GM18498 (cell line): Measurements from ENCODE around the gene ASB8.
A peak's percentile ranks its signal among the peaks of the same experiment; 100 is the strongest.
"Not testable (repeated sequence)": the region's sequence is repeated elsewhere in the genome, so short reads cannot be mapped to it uniquely, and the experiment has no call there.

Experiments
- ATAC-seq: cut with Tn5 transposase; IDR thresholded peaks from one replicate; pipeline ENCODE4 v1.9.1; 2021; ENCODE audit warnings: mild to moderate bottlenecking, moderate library complexity; ENCODE audit not compliant: unreplicated experiment

Gene ASB8

DNA sequence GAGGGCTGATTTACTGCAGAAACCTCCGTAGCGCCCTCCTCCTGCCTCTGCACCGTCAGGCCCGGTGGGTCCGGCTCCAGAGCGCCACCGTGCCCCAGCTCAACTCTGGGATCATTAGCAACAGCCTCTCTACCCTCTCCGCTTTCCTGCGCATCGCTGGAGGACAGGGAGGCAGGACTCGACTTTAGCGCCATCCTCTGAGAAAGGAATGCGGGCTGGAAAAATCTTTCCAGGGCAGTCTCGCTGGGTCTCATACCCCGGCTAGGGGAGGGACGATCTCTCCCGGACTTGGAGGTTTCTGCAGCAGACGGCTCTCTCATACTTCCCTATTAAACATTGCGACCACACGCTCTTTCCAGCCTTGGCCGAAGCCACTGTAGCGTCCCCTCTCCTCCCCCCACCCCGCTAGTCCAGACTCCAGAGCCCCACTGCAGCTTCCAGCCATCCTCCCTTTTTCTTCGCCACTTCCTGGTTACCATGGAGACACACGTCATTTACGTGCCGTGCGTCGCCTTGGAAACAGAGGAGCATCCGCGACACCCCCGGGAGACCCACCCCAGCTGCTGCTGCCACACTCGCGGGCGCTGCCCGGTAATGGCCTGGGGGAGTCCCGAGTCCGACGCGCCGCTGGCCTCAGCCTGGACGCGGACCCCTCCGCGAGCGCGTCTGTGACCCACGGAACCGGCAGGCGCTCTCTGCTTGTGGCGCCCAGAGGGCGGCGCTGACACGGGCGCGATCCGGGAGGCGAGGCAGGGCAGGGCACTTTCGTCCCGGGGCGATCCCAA lies 26.0 kb upstream of the ASB8 start, which contains the start of gene CCDC184:
CCDC184 (plus strand) TSS at position 554 of the 785 bp plus-strand sequence. CDS start 479 bp downstream, outside the sequence.
- peak; percentile 81 for ATAC-seq

DNA sequence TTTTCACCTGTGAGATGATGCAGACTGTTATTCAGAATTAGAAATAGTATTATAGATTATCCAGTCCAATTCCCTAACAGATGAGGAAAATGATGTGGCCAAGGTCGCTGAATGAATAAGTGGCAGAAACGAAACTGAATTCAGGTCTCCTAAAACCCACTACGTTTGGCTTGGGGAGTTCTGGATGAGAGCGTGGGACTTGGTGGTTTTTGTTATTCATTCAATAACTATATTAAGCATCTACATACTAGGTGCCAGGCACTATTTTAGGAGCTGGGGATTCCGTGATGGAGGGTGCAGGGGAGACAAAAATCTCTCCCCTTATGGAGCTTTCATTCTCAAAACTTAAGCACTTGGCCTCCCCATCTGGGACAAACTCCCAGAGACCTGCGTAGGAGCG lies 25.3 kb upstream of the ASB8 start:
- ATAC-seq = peak; percentile 3

GRCh38 chr12:48180857-48181495 lies 23.7 kb upstream of the ASB8 start:
- no peak for ATAC-seq

- no peak for ATAC-seq
Observed at GRCh38 chr12:48180424-48180823, 23.1 kb upstream of the ASB8 start.

DNA sequence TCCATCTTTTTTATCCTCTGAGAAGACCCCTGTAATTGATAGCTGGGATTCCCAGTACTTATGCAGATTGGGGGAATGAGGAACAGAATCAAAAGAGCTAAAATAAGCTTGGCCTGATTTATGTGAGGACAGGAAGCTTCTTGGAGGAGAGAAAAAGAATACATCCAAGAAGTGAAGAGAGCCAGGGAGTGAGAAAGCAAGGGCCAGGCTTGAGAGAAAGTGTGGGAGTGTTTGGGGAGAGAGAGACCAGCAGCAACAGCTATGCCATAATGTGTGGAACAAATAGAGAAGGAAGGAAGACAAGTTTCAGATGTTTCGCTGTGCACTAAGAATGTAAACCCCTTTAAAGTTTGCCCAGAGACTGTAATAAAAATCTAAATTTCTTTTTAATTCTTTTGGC lies 22.2 kb upstream of the ASB8 start:
- ATAC-seq = no peak

DNA sequence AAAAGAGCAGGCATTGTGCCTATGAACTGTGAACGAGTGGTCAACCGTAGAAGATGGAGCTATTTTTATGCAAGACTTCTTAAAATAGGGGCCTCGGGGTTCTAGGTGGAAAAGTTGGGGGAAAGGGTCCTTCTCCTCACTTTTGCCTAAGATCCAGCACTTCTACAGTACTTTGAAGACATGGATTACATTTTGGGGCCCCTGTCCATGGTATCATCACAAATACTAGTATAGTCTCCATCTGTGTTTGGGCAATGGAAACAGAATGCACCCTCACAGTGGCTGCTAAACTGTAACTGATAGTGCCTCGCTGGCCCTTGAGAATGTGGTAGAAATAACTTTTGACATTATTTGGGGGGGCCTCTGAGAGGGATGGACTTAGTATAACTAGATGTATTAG lies 20.7 kb upstream of the ASB8 start:
- no peak for ATAC-seq

- ATAC-seq = no peak
Observed at GRCh38 chr12:48176417-48176751, 19.1 kb upstream of the ASB8 start.

DNA sequence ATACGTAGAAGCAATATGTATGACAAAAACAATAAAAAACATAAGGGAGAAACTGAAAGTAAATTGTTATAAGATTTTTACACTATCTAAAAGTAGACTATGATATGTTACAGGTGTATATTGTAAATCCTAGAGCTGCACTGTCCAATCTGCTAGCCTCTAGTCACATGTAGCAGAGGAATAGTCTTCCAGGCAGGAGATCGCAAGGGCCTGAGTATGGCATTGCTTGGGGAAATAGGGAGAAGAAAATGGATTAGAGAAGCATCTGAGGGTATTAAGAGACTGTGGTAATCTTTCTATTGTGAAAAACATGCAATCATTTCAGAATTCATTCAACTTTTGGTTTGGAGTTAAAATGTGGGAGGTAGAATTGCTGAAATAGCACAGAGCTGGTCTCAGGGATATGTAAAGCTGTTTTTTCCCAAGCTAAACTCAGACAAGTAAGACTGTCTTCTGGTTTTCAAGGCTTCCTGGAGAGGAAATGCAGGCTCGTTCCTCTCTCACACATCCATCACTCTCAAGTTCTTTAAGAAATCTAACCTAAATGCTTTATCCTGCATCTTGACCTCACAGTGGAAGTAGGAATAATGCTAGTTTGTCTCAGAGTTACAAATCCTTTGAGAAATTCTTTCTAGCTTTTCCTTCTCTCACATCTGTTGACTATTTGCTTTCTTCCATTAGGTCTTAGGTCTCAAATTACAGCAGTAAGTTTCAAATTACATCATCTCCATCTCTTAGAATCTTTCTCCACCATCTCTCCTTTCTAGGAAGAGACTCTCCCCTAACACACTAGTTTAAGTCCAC lies 18.5 kb upstream of the ASB8 start:
- no peak for ATAC-seq

GRCh38 chr12:48169011-48169410 lies 11.7 kb upstream of the ASB8 start:
- no peak for ATAC-seq

- ATAC-seq = peak; percentile 48
Observed at GRCh38 chr12:48165089-48165981, 8.0 kb upstream of the ASB8 start.

DNA sequence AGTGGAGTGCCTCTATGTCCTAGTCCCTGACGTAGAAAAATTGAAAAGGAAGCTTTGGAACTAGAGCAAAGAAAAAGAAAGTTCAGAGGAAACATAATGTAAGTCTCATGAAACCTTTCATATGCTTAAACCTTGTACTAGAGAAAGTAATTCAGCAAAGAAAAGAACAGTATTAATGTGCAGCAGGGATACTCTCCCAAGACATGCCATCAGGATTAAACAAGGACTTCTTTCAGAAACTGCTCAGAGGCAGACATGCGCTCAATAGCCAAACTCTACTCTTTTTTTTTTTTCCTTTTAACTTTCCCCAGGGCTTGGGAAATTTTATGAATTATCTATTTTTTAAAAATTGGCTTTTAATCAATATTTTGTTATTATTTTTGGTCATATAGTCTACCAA lies 7.1 kb upstream of the ASB8 start:
- no peak for ATAC-seq

- no peak for ATAC-seq
Observed at GRCh38 chr12:48163150-48163747, 5.9 kb upstream of the ASB8 start.

DNA sequence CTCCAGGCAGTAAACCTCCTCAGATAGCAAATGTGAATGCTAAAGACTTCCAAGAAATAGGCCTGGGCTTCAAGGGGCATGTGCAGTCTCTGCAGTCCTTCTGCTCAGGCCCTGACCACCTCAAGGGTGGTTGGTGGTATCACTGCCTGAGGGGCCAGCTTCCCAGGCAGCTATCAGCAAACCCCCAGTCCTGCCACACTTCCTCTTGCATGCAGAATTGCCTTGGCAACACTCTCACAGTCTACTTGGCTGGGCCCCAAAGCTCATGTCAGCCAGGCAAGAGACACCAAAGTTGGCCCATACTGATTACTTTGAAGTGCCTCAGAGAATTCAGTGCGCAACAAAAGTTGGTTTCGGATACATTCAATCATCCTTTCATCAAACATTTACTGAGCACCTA lies 3.5 kb upstream of the ASB8 start:
- no peak for ATAC-seq

DNA sequence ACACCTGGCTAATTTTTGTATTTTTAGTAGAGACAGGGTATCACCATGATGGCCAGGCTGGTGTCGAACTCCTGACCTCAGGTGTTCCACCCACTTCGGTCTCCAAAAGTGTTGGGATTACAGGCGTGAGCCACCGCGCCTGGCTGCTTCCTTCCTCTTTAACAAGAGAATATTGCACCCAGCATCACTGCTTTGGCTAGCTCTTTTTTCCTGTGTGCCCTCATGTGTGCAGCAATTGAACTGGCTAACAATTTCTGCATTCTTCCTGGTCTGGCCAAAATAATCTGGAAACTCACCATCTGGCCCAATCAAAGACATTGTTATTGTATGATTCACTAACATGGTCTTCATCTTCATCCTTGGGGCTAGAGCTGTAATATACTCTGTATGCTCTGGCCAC lies 2.7 kb upstream of the ASB8 start:
- no peak for ATAC-seq

DNA sequence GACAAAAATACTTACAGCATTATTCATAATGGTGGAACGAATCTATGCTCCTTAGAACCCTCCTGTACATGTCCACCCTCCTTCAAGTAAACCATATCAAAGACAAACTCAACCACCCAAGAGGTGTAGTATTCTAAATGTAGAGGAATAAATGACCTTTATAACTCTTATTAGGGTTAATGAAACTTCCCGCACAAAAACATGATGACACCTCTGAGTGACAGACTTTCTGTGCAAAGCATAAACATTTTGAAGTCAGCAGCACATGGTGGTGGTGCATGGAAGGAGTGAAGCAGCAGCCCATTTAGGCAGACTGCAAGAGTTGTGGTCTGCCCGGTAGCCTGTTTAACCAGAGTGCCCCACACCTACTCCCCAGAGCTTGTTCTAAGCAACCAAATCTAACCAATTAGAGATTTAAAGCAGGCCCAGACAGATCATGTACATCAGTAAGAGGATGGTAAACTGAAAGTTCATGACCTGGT lies 615 bp upstream of the ASB8 start:
- no peak for ATAC-seq

- no peak for ATAC-seq
Observed at GRCh38 chr12:48156652-48157017, 680 bp downstream of the ASB8 start.

DNA sequence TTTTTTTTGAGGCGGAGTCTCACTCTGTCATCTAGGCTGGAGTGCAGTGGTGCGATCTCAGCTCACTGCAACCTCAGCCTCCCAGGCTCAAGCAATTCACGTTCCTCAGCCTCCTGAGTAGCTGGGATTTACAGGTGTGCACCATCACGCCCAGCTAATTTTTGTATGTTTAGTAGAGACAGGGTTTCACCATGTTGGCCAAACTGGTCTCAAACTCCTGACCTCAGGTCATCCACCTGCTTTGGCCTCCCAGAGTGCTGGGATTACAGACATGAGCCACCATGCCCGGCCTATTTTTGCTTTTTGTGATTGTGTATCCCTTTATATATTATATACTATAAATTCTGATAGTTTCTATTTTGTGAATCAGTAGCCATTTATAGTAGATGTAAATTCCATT lies 1.5 kb downstream of the ASB8 start:
- not testable (repeated sequence) for ATAC-seq

DNA sequence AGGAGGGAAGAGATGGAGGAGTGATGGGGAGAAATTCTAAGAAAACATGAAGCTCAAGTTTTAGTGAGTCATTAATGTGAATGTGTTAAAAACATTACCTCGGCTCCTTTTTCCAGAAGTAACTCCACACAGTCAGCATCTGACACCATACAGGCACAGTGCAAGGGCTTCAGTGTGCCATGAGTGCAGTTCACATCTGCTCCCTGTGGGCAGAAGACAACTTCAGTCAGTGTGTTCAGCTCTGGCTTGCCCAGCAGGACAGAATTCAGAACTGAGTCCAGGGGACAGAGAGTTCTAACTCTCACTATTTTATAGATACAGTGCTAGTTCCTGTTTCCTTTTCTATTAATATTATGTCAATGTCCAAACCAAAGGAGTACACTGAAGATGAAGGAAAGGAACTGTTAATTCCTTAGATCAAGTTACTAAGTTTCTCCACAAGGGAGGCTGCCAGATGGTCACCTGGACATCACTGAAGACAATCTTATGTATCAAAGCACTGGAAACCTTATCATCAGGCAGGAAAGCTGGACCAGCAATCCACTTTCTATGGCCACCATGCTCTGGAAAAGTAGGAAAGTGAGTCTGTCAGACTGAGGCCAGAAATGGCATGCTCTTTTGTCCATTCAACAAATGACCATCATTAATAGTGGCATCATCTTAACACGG lies 6.1 kb downstream of the ASB8 start:
- ATAC-seq = no peak

DNA sequence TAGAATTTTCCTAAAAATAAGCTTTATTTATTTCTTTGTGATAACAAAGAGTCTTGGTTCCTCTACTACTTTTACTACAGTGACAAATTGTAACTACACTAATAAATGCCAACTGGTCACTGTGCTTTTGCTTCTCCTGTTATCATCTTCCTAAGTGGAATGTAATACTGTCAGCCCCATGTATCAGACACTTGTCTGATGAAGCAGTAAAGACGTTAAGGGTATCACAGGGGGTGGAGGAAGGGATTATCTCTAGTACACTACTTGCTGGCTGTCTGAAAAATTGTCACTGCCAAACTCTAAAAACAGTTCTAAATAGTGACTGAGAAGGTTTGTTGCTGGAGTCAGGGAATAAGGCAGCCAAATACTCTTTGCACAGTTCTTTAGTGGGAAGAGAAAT lies 11.3 kb downstream of the ASB8 start:
- ATAC-seq = no peak

DNA sequence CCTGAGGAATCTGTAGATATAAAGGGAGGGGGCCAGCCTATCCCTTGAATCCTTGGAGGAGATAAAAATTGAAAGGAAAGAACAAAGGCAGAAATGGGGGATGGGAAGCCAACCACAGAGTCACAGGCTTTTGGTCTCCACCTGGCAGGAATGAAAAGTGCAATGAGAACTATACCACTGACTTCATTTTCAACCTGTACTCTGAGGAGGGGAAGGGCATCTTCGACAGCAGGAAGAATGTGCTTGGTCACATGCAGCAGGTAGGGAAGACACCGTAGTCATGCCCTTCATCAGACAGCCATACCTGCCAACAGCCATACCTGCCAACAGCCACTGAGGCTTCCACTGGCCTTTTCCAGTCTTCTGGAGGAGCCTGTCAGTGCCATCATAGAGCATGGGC lies 13.4 kb downstream of the ASB8 start:
- ATAC-seq = no peak
